ENCODE results near the gene PLAC8.
"Not testable (repeated sequence)": the region's sequence is repeated elsewhere in the genome, so short reads cannot be mapped to it uniquely, and the experiment has no call there.

DNA sequence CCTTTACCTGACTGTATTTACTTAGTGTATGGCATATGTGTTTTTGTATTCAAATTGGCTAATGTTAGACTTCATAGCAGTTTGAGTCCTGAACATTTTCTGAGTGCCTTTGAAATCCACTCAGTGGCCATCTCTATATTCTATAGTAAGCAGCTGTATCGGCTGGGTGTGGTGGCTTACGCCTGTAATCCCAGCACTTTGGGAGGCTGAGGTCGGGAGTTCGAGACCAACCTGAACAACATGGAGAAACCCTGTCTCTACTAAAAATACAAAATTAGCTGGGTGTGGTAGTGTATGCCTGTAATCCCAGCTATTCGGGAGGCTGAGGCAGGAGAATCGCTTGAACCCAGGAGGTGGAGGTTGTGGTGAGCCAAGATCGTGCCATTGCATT lies 2.8 kb downstream of the PLAC8 start:
- TF ChIP-seq ZNF274 (IDR thresholded peaks at IDR 0.05; ENCODE audit: low read depth, low read length); YY1 (IDR thresholded peaks at IDR 0.05; ENCODE audit: insufficient read depth, insufficient read length); SUZ12 (IDR thresholded peaks at IDR 0.05; ENCODE audit: extremely low read depth, insufficient read depth, insufficient read length): not testable (repeated sequence)

All from NT2/D1 (cell line).